Raji (cell line): ENCODE measurements around the gene GLI3.

ENCODE experiments used
- POLR2A ChIP-seq: IDR thresholded peaks from 2 replicates; pipeline ENCODE4 v1.6.1; 2011; ENCODE audit warnings: low read depth, low read length, control low read depth; ENCODE audit not compliant: insufficient read depth

Gene GLI3

DNA sequence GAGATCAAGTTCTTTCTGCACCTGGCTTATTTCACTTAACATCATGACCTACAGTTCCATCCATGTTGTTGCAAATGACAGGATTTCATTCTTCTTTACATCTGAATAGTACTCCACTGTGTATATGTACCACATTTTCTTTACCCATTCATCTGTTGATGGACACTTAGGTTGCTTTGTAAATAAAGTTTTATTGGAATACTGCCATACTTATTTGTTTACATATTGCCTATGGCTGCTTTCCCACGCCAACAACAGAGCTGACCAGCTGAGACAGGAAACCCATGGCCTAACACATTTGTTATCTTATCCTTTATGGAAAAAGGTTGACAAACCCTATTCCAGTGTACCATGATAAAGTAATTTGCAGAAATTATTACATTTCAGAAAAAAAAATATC is 153.7 kb downstream of the GLI3 start:
- TF ChIP-seq POLR2A = no peak

DNA sequence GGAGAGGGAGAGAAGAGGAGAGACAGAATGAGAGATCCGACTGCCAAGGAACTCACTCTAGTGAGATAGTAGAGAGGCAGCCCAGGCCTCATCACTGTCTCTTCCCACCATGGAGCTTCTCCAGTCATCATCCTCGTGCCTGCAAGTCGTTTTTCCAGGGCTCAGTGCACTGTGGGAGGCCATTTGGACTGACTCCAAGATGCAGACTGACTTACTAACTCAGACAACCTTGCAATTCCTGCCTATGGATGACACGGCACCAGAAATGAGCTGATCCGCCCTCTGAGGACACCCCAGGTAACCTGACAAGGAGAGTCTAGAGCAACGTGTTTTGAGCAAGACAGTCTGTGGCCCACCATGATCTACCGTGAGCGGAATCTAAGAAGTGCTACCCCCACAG is 154.9 kb downstream of the GLI3 start:
- TF ChIP-seq POLR2A = no peak

DNA sequence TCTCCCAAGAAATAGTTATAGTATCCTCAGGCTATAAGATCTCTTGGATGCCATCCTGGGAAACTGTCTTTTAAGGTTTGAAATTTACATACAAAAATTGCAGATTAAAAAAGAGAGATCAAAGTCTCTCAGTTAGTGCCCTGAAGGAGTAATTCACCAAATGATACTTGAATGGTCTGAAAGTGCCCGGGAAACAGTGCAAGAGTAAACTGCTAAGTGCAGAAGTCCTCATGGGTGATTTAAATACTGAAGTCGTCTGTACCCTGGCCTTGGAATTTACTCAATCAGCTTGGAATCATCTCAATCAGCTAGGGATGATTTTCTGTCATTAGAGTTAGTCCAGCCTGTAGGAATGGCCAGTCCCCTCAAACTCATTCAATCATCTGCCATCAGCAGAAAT is 155.3 kb downstream of the GLI3 start:
- TF ChIP-seq POLR2A = no peak

- no peak for TF ChIP-seq POLR2A
Measured at GRCh38 chr7:42080841-42081586, 156.0 kb downstream of the GLI3 start.

DNA sequence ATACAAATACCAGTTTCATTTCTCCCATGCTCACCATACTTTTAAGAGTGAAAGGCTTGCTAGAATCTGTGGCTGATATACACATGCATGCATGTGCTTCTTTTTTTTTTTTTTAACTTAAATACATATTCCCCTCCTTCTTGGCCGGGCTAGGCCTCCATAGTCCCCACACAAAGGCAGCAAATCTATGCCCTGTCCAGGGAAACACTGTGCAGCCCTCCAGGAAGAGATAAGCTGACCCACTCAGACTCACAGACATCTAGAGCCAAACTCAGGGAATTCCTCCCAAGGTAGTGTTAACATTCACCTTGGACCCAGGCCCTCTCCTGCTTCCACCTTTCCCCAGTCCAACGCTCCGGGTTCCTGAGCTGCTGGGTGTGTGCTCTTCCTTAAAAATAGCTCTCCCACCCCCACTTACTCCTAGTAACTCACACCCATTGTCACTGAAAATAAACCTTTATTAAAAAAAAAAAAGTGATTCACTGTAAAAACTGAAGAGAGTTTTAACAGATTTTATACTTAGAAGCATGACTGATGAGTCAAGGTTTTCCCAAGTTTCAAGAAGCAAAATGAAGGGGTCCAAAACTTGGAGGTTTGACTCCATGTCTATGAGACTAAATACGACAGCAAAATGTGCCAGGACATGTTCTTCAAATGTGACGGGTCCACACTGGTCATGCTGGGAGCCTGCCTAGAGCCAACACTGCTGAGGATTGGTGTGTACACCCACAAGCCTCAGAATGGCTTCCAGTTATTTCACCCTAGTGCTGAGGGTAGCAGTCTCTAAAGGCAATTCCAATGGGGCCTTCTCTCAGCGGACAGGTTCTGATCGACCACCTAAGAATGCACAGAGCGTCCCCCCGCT is 159.5 kb downstream of the GLI3 start:
- no peak for TF ChIP-seq POLR2A

GRCh38 chr7:42076870-42077269 is 160.1 kb downstream of the GLI3 start:
- no peak for TF ChIP-seq POLR2A

- no peak for TF ChIP-seq POLR2A
Measured at GRCh38 chr7:42075418-42075817, 161.6 kb downstream of the GLI3 start.

GRCh38 chr7:42074076-42074475 is 162.9 kb downstream of the GLI3 start:
- TF ChIP-seq POLR2A = no peak

GRCh38 chr7:42071372-42072261 is 165.4 kb downstream of the GLI3 start:
- TF ChIP-seq POLR2A = no peak

DNA sequence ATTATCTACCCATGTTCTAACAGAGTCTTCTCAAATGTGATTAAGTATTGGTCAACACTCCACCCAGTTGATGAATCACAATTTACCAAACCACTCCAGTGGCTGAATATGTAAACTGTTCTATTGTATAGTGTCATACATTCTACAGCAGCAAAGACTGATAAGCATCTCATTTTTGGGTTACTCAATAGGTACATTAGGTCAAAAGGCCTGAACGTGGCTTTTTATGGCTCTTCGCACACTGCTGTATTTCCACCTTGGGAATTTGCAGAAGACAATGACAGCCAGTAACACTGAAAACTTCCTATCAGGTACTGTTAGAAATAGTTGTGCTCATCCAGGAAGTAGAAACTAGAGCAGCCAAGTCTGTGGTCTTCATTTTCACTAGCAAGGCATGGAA is 166.9 kb downstream of the GLI3 start:
- no peak for TF ChIP-seq POLR2A

DNA sequence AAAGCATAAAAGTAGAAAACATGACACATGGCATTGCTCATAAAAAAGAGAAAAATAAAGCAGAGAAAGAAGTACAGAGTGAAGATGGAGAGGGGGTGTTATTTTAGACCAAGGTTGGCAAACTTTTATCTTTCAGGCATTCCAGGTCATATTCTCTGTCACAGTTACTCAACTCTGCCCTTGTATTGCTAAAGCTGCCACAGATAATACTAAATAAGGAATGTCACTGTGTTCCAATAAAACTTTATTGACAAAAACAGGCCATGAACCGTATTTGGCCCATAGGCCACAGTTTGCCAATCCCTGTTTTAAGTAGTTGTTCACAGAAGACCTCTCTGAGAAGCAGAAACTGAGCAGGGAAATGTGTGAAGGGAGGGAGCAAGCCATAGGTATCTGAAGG is 167.4 kb downstream of the GLI3 start:
- no peak for TF ChIP-seq POLR2A

GRCh38 chr7:42068554-42069280 is 168.3 kb downstream of the GLI3 start:
- TF ChIP-seq POLR2A = no peak

DNA sequence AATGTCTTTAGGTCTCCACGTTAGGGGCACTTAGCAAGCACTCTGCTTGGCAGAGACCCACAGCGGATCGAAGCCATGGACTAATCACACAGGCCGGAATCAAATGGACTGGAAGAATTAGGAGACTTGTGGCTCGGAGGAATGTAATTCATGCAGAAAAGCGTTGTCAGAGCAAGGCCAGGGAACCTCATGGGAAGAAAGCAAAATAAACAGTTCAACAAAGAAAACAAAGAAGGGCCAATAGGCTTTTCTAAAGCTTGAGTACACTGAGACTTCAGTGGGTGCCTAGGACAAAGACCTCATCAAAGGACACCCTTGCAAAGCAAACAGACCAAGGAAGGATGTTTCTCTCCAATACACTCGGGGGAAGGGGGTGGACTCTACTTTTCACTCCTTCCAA is 171.1 kb downstream of the GLI3 start:
- no peak for TF ChIP-seq POLR2A

- TF ChIP-seq POLR2A = no peak
Measured at GRCh38 chr7:42065015-42065414, 172.0 kb downstream of the GLI3 start.

- no peak for TF ChIP-seq POLR2A
Measured at GRCh38 chr7:42064534-42064933, 172.5 kb downstream of the GLI3 start.
